Suppressor macrophage (primary cell): Measurements from ENCODE around the gene CAPN8.

ENCODE experiments used
- DNase-seq, 4 experiments: peaks; one replicate each; pipeline ENCODE4 v3.0.0-alpha.2; 2020 to 2022

Gene CAPN8

DNA sequence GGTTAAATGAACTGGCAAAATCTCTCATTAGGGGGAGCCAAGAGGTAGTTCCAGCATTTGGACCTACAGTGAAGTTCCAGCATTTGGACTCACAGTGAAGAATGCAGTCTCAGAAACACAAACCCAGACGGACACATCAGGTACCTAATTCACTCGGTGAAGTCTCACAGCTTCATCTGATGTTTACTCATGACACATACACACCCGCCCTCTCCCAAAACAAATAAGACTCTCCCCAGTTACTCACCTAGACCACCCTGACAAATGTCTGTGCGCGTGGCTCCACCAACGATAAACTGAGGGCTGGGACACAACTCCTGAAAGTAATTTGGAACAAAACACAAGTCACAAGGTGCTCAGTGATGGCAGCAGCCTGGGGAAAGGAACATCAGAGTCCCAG lies 11.4 kb downstream of the CAPN8 start:
- DNase-seq = no peak

DNA sequence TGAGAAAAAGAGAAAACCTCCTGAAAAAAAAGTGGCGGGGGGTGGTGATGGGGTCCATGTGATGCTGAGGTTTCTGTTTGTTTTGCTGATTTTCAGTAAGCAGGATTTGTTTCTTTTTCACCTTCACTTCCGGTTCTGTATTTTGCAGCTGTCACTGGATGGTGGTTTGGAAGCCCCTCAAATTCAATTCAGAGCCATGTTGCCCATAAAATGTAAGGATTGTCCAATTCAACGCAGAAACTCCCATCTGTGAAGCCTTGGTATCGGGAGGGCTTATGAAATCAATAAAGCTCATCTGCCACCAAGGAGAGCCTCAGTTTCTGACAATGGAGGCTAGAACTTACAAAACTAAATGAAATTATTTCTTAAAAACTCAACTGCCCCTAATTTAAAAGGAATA lies 12.1 kb downstream of the CAPN8 start:
- no peak for DNase-seq

GRCh38 chr1:223653015-223653414 lies 12.5 kb downstream of the CAPN8 start:
- no peak for DNase-seq

DNA sequence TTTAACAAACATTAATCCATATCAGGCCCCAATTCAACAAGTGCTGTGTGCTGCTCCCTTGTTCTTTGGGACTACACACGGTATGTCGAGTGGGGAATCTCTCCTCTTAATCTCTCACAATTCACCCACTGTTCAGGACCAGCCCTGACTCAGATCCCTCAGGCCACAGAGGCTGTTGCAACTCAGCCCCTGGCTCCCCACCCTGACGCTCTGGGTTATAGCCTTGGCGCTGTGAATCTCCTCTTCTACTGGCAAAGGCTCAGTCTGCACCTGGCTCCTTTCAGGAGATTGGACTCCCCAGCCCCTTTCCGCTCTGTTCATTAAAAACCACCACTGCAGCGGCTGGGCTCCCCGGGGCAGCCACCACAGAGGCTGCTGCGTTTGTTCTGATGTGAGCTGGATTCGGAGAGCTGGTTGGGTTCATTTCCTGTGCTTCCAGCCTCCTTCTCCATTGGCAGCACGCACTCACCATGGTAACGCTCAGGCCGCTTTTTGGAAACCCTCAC lies 13.0 kb downstream of the CAPN8 start:
- no peak for DNase-seq

DNA sequence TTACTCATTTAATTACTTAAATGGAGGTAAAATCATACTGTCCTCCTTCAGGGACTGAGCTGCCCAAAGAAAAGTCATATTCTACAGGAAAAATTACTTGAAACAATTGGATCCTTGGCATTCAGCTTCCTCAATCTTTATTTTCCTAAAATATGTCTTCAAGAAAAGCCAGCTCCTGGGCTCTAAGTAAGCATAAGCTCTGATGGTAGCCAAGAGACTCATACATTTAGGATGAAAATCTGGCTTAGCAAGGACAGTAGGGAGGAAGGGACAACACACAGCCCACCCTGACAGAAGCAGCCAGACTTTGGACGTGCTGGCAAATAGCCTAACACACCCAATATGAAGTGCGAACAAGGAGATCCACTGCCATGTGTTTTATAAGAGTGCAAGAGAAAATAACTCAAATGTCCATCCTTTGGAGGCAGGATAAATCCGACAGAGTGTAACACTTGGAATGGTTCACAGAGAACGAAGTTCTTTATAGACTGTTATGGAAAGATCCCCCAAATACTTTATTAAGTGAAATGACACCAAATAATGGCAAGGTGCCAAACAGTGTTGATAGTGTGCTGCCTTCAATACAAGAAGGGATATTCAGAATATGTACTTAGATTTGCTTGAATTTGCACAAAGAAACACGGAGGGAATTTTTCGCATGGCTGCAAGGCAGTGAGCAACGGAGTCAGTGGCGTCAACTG lies 14.1 kb downstream of the CAPN8 start:
- DNase-seq = no peak

DNA sequence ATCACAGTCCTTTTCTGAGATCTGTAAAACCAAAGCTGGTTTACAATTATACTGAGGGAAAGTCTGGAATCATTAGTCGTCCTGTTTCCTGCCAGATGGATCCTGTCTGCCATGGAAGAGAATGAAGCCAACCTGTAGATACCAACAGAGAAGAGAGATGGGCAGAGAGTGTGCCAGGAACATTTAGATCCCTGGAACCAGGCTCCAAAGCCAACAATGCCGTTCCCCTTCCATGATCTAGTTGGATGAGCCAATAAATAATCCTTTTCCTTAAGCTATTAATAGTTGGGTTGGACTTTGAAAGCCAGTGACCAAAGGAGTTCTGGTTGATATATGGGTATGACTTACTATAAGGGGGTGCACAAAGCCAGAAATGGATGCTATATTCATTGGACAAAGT lies 15.0 kb downstream of the CAPN8 start:
- DNase-seq = no peak

DNA sequence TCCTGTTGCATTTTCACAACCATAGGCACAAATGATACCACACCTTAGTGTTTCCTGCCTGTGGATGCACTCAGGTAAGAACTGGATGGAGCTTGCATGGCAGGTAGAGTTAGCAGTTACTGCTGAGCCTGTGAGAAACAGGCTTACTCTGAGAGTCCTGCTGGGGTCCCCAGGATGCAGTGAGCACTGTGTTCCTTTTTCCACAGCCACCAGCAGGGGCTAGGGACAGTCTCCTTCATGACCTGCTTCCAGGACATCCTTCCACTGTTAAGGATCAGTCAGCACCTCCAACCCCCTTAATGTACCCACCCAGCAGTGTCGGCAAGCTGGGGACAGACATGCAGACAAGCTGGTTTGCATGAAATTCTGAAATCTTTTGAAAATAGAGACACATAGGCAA lies 16.3 kb downstream of the CAPN8 start:
- DNase-seq = no peak

DNA sequence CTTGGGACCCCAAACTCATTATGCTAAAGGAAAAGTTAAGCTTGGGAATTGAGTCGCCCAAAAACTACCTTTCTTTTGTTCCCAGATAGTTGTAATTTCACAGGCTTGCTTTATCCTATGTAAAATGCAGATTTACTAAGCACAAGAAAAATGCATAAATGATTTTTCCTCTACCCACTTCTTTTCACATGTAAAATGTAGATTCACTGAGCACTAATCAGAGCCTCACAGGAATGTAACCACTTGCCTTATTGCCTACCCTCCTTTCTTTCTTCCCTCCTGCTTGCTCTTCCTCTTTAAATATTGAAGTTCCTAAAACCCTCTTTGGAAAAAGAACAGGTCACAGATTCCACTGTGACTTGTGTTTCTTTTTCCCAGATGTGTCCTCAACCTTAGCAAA lies 18.3 kb downstream of the CAPN8 start:
- no peak for DNase-seq

DNA sequence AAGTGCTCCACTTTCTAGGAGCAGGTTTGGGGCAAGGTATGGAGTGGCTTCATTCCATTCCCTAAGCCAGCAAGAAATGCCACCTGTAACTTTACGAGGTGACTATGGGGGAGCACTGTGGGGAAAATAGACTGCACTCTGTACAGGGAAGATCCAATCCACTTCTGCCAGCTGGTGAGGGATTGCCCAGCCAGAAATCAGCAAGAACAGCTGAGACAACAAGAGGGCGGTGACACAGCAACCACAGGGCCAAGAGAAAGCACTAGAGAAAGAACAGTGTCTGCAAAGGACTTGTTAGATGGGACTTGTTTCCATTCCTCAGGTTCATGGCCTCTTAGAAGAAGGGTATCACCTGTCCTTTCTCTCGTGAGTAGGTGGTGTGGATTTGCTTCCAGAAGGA lies 19.6 kb downstream of the CAPN8 start:
- DNase-seq = no peak

DNA sequence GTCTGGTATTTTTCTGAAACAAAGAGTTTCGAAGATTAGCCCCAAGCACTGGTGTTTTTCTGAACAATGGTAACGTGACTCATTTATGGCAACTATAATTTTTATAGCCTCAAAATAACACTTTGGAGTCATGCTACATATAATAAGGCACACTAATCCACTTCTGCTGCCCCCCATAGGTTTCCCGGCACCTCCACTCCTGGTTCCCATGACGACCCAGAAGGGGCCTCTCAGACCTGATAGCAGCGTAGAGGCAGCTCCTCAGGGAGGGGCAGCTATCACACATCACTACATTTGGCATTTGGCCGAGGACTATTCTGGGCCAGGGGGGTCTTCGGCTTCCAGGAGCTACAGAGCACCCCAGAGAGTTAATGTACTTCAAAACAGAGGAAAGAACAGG lies 23.3 kb downstream of the CAPN8 start:
- DNase-seq = no peak

DNA sequence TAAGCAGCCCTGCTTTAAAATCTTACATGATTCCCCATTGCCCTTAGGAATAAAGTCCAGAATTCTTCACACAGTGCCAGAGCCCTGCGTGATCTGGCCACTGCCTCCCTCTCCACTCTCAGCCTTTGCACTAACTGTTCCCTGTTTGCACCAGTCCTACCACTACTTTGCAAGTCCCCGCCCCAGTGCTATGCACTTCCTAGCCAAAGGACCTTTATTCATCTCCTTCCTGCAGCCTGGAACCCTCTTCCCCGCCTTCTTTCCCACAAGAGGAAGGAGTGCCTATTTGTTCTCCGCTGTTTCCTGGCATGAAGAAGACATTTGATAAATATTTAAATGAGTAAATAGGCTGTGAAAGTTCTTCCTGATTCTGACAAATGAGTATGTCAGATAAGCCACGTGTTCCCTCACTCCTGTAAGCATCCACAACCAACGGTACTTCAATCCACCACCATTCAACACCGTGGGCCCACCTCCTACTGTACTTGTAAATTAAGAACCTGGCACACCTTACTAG lies 23.9 kb downstream of the CAPN8 start:
- no peak for DNase-seq

GRCh38 chr1:223639331-223639749 lies 26.2 kb downstream of the CAPN8 start:
- peak in 3 of 4 experiments; percentile 7 to 38 (median 32) for DNase-seq

DNA sequence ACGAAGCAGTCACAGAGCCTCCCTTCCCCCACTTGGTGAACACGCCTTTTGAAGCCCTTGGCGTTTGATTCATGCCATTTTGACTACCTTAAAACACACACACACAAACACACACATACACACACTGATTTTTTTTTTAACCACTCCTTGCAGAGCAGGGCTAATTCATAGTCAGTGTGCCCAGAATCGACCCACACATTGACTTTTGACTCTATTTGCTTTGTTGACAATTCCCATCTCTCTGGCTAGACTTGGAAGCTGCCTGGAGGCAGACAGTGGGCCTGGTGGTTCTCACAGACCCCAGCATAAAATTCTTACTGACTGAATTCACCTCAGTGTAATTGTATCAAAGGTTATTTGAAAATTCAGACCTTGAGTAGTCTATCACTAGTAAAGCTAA lies 30.3 kb downstream of the CAPN8 start:
- DNase-seq = no peak

DNA sequence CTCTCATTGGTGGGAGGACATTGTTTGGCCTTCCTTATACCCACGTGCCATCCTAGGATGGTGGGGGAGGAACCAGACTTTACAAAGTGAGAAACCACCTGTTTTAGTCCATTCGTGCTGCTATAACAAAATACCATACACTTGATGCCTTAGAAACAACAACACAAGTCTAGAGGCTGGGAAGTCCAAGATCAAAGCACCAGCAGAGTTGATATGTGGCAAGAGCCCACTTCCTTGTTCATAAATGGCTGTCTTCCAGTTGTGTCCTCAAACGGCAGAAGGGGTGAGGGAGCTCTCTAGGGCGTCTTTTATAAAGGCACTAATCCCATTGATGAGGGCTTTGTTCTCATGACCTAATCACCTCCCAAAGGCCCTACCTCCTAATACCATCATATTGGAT lies 31.1 kb downstream of the CAPN8 start:
- no peak for DNase-seq

DNA sequence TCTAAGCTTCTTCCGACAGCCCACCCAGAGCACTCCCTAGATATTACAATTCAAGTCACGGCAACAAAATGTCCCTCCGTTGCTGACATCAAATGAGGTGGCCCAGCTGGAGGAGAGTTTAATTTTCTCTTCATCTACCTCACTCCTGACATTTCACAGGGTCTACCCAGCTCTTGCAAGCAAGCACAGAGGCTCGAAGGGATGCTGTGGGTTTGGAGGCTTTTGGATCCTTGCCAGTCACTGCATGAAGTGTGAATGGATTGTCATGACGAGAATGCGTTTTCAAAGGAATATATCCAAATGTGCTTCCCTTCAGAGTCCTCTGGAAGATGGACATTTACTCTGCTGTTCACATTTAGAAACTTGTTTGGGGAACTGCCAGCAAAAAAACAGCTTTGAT lies 33.5 kb downstream of the CAPN8 start:
- DNase-seq = no peak

DNA sequence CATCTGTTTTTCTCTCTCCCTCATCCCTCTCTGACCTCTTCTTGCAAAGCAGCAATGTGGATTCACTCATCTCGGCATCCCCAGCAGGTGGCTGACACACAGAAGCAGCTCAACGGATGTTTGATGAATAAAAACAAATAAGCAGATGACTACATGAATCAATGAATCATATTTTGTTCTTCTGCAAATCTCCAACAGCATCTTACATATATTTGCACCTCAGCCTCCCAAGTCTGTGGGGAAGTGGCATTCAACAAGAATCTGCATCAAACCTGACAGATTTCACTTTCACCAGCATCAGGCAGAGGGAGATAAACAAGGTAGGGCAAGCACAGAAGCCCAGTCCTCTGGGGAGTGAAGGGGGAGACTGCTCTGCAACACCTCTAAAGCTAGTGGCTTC lies 34.0 kb downstream of the CAPN8 start:
- no peak for DNase-seq

GRCh38 chr1:223629126-223629457 lies 36.4 kb downstream of the CAPN8 start:
- no peak for DNase-seq

GRCh38 chr1:223628233-223629125 lies 37.0 kb downstream of the CAPN8 start:
- peak; percentile 68 to 79 (median 74) for DNase-seq

DNA sequence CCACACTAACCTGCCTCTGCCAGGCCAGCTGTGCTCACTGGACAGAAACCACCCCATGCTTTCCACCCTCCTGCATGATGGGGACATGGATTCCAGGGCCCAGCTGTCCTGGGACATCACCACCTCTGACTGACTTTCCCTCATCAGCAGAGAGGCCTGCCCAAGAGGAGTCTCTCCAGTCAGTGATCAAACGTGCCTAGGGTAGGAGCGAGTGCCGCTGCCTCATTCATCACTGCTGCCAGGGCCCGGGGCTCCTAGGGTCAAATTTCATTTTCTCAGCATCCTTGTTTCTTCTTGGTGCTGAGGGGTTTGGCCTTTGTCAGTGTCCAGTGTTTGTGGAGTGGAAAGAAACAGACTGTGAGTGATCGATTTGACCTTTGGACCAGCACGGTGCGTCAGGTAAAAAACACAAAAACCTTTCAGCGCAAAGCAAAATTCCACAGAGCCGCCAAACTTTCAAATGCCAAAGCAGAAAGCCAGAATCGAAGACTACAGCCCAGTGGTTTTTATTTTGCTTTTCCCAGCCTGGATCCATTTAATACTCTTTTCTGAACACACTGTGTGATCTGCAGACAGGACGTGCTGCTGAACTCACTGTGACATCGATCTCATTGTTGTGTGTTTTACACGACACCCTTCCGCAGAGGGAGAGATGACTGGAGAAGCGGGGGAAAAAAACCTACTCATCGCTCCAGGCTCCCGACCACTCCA lies 43.2 kb downstream of the CAPN8 start:
- no peak for DNase-seq

GRCh38 chr1:223621312-223621734 lies 44.2 kb downstream of the CAPN8 start:
- peak; percentile 78 to 92 (median 86) for DNase-seq

- DNase-seq = peak; percentile 78 to 92 (median 84)
Measured at GRCh38 chr1:223620297-223620897, 45.1 kb downstream of the CAPN8 start.

GRCh38 chr1:223618680-223619079 lies 46.8 kb downstream of the CAPN8 start:
- no peak for DNase-seq
